Measurements from ENCODE around the gene DUOX2. TPM values are rescaled to one million over a fixed set of nuclear protein-coding genes. Genes with fewer than 3 reads are reported as not detected.

Gene DUOX2
- total RNA-seq, 2 donors from 2014 or later: 0.08 to 0.11 TPM

- H3K27me3 ChIP-seq: no peaks in the 10 kb centered on the region
- H3K4me3 ChIP-seq: no peak overlapping the region
- no peak for TF ChIP-seq CTCF (IDR thresholded peaks at IDR 0.05)
- no peaks in the 10 kb centered on the region for H3K4me1 ChIP-seq
- H3K9me3 ChIP-seq: no peaks in the 10 kb centered on the region
- H3K36me3 ChIP-seq: no peaks in the 10 kb centered on the region
- H3K27ac ChIP-seq: no peak overlapping the region
- DNase-seq (ENCODE audit: low spot score): no peak
Observed at GRCh38 chr15:45143946-45144345, 30.0 kb upstream of the DUOX2 start.

GRCh38 chr15:45143056-45143455, 29.1 kb upstream of the DUOX2 start:
- H3K4me3 ChIP-seq: no peak overlapping the region
- TF ChIP-seq CTCF (IDR thresholded peaks at IDR 0.05): no peak
- H3K9me3 ChIP-seq: no peaks in the 10 kb centered on the region
- H3K27ac ChIP-seq: no peak overlapping the region
- H3K36me3 ChIP-seq: no peaks in the 10 kb centered on the region
- no peaks in the 10 kb centered on the region for H3K27me3 ChIP-seq
- H3K4me1 ChIP-seq: no peaks in the 10 kb centered on the region
- DNase-seq (ENCODE audit: low spot score): no peak

GRCh38 chr15:45141386-45141785, 27.4 kb upstream of the DUOX2 start:
- Histone ChIP-seq H3K4me3 (no peak overlapping the region), H3K27ac (no peak overlapping the region), H3K9me3 (no peaks in the 10 kb centered on the region), H3K27me3 (no peaks in the 10 kb centered on the region), H3K4me1 (no peaks in the 10 kb centered on the region), H3K36me3 (no peaks in the 10 kb centered on the region)
- TF ChIP-seq CTCF (IDR thresholded peaks at IDR 0.05): no peak
- no peak for DNase-seq (ENCODE audit: low spot score)

DNA sequence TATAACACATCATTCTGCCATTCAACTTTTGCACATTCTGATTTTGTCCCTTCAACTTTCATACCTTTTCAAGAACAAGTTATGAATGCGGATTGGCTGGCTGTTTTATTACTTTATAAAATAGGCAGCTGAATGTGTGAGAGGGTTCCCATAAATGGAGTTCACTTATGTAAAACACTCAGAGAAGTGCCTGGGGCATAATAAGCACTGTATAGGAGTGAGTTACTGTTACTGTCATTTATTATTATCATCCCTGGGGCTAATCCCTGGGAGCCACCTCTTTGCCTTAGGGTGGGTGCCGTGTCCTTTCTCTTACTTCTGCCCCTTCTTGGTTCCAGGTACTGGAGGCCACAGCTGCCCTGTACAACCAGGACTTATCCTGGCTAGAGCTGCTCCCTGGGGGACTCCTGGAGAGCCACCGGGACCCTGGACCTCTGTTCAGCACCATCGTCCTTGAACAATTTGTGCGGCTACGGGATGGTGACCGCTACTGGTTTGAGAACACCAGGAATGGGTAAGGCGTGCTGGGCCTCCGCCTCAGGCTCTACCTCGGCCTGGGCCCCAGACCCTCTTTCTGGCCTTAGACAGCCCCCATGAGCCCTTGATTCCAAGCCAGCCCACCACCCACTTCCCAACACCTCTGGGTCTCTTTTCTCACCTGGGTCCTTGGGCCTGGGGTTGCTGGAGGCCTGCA, 26.7 kb upstream of the DUOX2 start:
- Histone ChIP-seq H3K4me1 (no peaks in the 10 kb centered on the region), H3K4me3 (no peak overlapping the region), H3K9me3 (no peaks in the 10 kb centered on the region), H3K27ac (no peak overlapping the region), H3K36me3 (no peaks in the 10 kb centered on the region), H3K27me3 (no peaks in the 10 kb centered on the region)
- no peak for DNase-seq (ENCODE audit: low spot score)
- TF ChIP-seq CTCF (IDR thresholded peaks at IDR 0.05): no peak

DNA sequence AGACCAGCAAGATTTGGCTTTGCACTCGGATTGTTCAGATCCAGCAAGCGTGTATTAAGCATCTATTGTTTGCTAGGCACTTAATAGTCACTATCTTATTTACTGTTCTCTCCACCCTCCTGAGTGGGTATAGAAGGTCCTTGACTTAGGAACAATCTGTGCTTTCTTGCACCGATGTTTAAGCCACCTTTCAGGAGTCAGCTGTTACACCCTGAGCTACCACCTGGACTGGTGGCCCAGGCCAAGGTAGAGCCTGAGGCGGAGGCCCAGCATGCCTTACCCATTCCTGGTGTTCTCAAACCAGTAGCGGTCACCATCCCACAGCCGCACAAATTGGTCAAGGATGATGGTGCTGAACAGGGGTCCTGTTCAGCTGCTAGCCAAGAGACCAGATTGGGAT, 25.8 kb upstream of the DUOX2 start:
- Histone ChIP-seq H3K4me3 (no peak overlapping the region), H3K27ac (no peak overlapping the region), H3K27me3 (peaks cover 0 to 5% of the 10 kb centered on the region in 2 donors), H3K36me3 (no peaks in the 10 kb centered on the region), H3K9me3 (no peaks in the 10 kb centered on the region), H3K4me1 (peaks cover 0 to 7% of the 10 kb centered on the region in 2 donors)
- no peak for TF ChIP-seq CTCF (IDR thresholded peaks at IDR 0.05)
- DNase-seq (ENCODE audit: low spot score): no peak
